IMR-90 (cell line): Measurements from ENCODE around the gene SLC9A7.

ENCODE experiments used
- CEBPB ChIP-seq: IDR thresholded peaks from 2 replicates; pipeline ENCODE4 v1.6.1; 2012; ENCODE audit warnings: low read depth, low read length, improper control_type of control experiment
- MAZ ChIP-seq: IDR thresholded peaks from 2 replicates; pipeline ENCODE4 v1.6.1; 2012; ENCODE audit warnings: low read depth, mild to moderate bottlenecking, low read length, improper control_type of control experiment, moderate library complexity, borderline replicate concordance
- POLR2A ChIP-seq: IDR thresholded peaks from 2 replicates; pipeline ENCODE4 v1.6.1; 2012; ENCODE audit warnings: mild to moderate bottlenecking, low read depth, low read length
- TF ChIP-seq, protein P1 (sequence below): conservative IDR thresholded peaks from 2 replicates; pipeline ENCODE4 v1.5.1; 2012; ENCODE audit warnings: mild to moderate bottlenecking, low read depth, low read length, improper control_type of control experiment
- TF ChIP-seq, protein P2 (sequence below): fragments of 150-350 bp; IDR thresholded peaks from 2 replicates; pipeline ENCODE4 v1.6.1; 2017; ENCODE audit warnings: mild to moderate bottlenecking, antibody characterized with exemption, low read length, low read depth
- TF ChIP-seq, protein P3 (sequence below): fragments of 150-350 bp; IDR thresholded peaks from 2 replicates; pipeline ENCODE4 v1.6.1; 2016; ENCODE audit warnings: low read depth, mild to moderate bottlenecking, low read length, moderate library complexity, borderline replicate concordance

DNA sequence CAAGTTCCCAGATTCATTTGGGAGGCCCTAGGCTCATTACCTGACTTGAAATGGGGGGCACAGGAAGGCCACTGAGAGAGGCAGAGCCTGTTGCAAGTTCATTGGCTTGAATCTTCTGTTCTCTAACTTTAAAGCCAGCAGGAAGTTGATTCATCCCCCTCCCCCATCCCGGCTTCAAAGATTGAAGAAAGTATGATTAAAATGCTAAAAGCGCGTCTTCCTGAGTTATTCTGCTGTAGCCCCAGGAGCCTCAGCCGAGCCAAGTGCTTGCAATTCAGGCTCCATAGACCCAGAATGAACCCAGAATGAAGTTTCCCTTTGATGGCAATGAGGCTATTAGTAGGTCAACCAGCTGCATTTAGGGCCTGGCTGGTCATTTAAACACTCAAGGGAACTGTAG lies 170.7 kb downstream of the SLC9A7 start:
- TF ChIP-seq, protein P1, sequence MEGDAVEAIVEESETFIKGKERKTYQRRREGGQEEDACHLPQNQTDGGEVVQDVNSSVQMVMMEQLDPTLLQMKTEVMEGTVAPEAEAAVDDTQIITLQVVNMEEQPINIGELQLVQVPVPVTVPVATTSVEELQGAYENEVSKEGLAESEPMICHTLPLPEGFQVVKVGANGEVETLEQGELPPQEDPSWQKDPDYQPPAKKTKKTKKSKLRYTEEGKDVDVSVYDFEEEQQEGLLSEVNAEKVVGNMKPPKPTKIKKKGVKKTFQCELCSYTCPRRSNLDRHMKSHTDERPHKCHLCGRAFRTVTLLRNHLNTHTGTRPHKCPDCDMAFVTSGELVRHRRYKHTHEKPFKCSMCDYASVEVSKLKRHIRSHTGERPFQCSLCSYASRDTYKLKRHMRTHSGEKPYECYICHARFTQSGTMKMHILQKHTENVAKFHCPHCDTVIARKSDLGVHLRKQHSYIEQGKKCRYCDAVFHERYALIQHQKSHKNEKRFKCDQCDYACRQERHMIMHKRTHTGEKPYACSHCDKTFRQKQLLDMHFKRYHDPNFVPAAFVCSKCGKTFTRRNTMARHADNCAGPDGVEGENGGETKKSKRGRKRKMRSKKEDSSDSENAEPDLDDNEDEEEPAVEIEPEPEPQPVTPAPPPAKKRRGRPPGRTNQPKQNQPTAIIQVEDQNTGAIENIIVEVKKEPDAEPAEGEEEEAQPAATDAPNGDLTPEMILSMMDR, result no peak
- TF ChIP-seq, protein P2, sequence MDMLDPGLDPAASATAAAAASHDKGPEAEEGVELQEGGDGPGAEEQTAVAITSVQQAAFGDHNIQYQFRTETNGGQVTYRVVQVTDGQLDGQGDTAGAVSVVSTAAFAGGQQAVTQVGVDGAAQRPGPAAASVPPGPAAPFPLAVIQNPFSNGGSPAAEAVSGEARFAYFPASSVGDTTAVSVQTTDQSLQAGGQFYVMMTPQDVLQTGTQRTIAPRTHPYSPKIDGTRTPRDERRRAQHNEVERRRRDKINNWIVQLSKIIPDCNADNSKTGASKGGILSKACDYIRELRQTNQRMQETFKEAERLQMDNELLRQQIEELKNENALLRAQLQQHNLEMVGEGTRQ, result no peak
- TF ChIP-seq CEBPB (no peak), MAZ (no peak), POLR2A (no peak)
- TF ChIP-seq, protein P3, sequence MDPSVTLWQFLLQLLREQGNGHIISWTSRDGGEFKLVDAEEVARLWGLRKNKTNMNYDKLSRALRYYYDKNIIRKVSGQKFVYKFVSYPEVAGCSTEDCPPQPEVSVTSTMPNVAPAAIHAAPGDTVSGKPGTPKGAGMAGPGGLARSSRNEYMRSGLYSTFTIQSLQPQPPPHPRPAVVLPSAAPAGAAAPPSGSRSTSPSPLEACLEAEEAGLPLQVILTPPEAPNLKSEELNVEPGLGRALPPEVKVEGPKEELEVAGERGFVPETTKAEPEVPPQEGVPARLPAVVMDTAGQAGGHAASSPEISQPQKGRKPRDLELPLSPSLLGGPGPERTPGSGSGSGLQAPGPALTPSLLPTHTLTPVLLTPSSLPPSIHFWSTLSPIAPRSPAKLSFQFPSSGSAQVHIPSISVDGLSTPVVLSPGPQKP, result no peak
